A549 (cell line): Measurements from ENCODE around the gene YBX2. TPM values are rescaled to one million over a fixed set of nuclear protein-coding genes. Genes with fewer than 3 reads are reported as not detected.
"Not testable (repeated sequence)": the region's sequence is repeated elsewhere in the genome, so short reads cannot be mapped to it uniquely, and the experiment has no call there.

Source experiments
- ATAC-seq, 2 experiments: fragments of 200-7000 bp in 1 of 2; fragments of >200 bp in 1 of 2; cut with Nextera tagmentation in 1 of 2; cut with Tn5 transposase in 1 of 2; 3 replicates each; pipeline versions ENCODE4 v1.8.0 to v1.9.1; 2018 to 2020; ENCODE audit warnings: mild to moderate bottlenecking in 1 of 2, moderate library complexity in 1 of 2
- CTCF ChIA-PET: fragments of 300-600 bp; sonication (Branson Sonifier 250); formaldehyde crosslinking; extraction: SDS; loops from one replicate; lab custom pipeline; 2021; ENCODE audit warnings: antibody characterized with exemption, inconsistent platforms; lab: Yijun Ruan, JAX
- POLR2A ChIA-PET: fragments of 350-600 bp; formaldehyde crosslinking; extraction: SDS; loops from one replicate; lab custom pipeline; 2021; ENCODE audit warnings: antibody characterized with exemption, inconsistent platforms; lab: Yijun Ruan, JAX
- DNase-seq, 2 experiments: peaks; one replicate each; pipeline versions ENCODE4 v3.0.0 to v3.0.0-alpha.2; 2011 to 2016; ENCODE audit warnings: low read depth in 1 of 2, low spot score in 1 of 2
- FAIRE-seq: peaks from 2 replicates; lab custom pipeline; 2011; peaks lifted over from hg19 to GRCh38; lab: Jason Lieb, UNC
- H3K27ac ChIP-seq, 2 experiments: fragments of >200 bp; sonication (Bioruptor Twin); formaldehyde crosslinking; 3 replicates each; pipeline ENCODE4 v1.5.1; 2016 to 2017
- H3K4me1 ChIP-seq: fragments of >200 bp; sonication (Bioruptor Twin); formaldehyde crosslinking; 3 replicates; pipeline ENCODE4 v1.6.1; 2016
- H3K4me2 ChIP-seq: fragments of >200 bp; sonication (Bioruptor Twin); formaldehyde crosslinking; 3 replicates; pipeline ENCODE4 v1.6.1; 2016
- H3K4me3 ChIP-seq: fragments of >200 bp; sonication (Bioruptor Twin); formaldehyde crosslinking; 3 replicates; pipeline ENCODE4 v1.5.1; 2016
- H3K9me3 ChIP-seq: fragments of >200 bp; sonication (Bioruptor Twin); formaldehyde crosslinking; 3 replicates; pipeline ENCODE4 v1.6.1; 2016
- CBX8 ChIP-seq: fragments of 200-600 bp; sonication (generic); IDR thresholded peaks from 2 replicates; pipeline ENCODE4 v1.6.1; 2016
- CHD4 ChIP-seq: fragments of 200-600 bp; sonication (generic); IDR thresholded peaks from 2 replicates; pipeline ENCODE4 v1.6.1; 2016; ENCODE audit warnings: antibody characterized with exemption, mild to moderate bottlenecking, borderline replicate concordance
- CTCF ChIP-seq: fragments of >200 bp; sonication (Bioruptor Twin); formaldehyde crosslinking; IDR thresholded peaks from 3 replicates; pipeline ENCODE4 v1.5.1; 2016
- E2F6 ChIP-seq: IDR thresholded peaks from 2 replicates; pipeline ENCODE4 v1.6.1; 2012; ENCODE audit warnings: low read depth, borderline replicate concordance
- FOSB ChIP-seq: fragments of 250-450 bp; sonication (Bioruptor Pico); IDR thresholded peaks from 2 replicates; pipeline ENCODE4 v1.5.0; 2020; ENCODE audit warnings: mild to moderate bottlenecking, moderate library complexity
- FOXS1 ChIP-seq: fragments of 250-450 bp; sonication (Bioruptor Pico); IDR thresholded peaks from 2 replicates; pipeline ENCODE4 v1.5.0; 2020; ENCODE audit warnings: mild to moderate bottlenecking, moderate library complexity
- GATA3 ChIP-seq: IDR thresholded peaks from 2 replicates; pipeline ENCODE4 v1.6.1; 2012; ENCODE audit warnings: borderline replicate concordance
- HES2 ChIP-seq: fragments of >200 bp; sonication (Bioruptor Twin); formaldehyde crosslinking; IDR thresholded peaks from 2 replicates; pipeline ENCODE4 v1.6.1; 2016
- HEYL ChIP-seq: fragments of 250-450 bp; sonication (Bioruptor Pico); IDR thresholded peaks from 2 replicates; pipeline ENCODE4 v1.8.0; 2021; ENCODE audit warnings: mild to moderate bottlenecking, moderate library complexity
- HOXB13 ChIP-seq: fragments of 250-450 bp; sonication (Bioruptor Pico); IDR thresholded peaks from 2 replicates; pipeline ENCODE4 v1.5.0; 2020; ENCODE audit warnings: low read depth, mild to moderate bottlenecking, moderate library complexity
- KDM1A ChIP-seq: fragments of 200-600 bp; sonication (generic); IDR thresholded peaks from 2 replicates; pipeline ENCODE4 v1.6.1; 2016; ENCODE audit warnings: low read depth, mild to moderate bottlenecking
- KDM5A ChIP-seq: fragments of 200-600 bp; sonication (generic); IDR thresholded peaks from 2 replicates; pipeline ENCODE4 v1.6.1; 2016; ENCODE audit warnings: antibody characterized with exemption, mild to moderate bottlenecking
- PBX3 ChIP-seq: IDR thresholded peaks from 2 replicates; pipeline ENCODE4 v1.6.1; 2012
- PHF8 ChIP-seq: fragments of 200-600 bp; sonication (generic); IDR thresholded peaks from 2 replicates; pipeline ENCODE4 v1.6.1; 2016; ENCODE audit warnings: low read depth, mild to moderate bottlenecking, antibody characterized with exemption, moderate library complexity, borderline replicate concordance
- POLR2A ChIP-seq: IDR thresholded peaks from 2 replicates; pipeline ENCODE4 v1.6.1; 2012; ENCODE audit warnings: mild to moderate bottlenecking, low read length
- POLR2AphosphoS2 ChIP-seq: conservative IDR thresholded peaks from 2 replicates; pipeline ENCODE4 v1.6.1; 2012; ENCODE audit warnings: low read length, improper control_type of control experiment, inconsistent platforms
- RARB ChIP-seq: fragments of 250-450 bp; sonication (Bioruptor Pico); IDR thresholded peaks from 2 replicates; pipeline ENCODE4 v1.8.0; 2021; ENCODE audit warnings: mild to moderate bottlenecking, moderate library complexity
- RFX5 ChIP-seq: fragments of 450-650 bp; IDR thresholded peaks from 2 replicates; pipeline ENCODE4 v1.7.1; 2014; ENCODE audit warnings: antibody characterized with exemption, mild to moderate bottlenecking, moderate library complexity
- RNF2 ChIP-seq: fragments of 200-600 bp; sonication (generic); IDR thresholded peaks from 2 replicates; pipeline ENCODE4 v1.6.1; 2016; ENCODE audit warnings: low read depth, mild to moderate bottlenecking, antibody characterized with exemption, moderate library complexity, borderline replicate concordance
- SMC3 ChIP-seq: fragments of >200 bp; sonication (Bioruptor Twin); formaldehyde crosslinking; IDR thresholded peaks from 3 replicates; pipeline ENCODE4 v1.6.1; 2018; ENCODE audit warnings: inconsistent platforms
- TP53 ChIP-seq: fragments of 250-450 bp; sonication (Bioruptor Pico); IDR thresholded peaks from 2 replicates; pipeline ENCODE4 v1.5.0; 2021; ENCODE audit warnings: mild to moderate bottlenecking, moderate library complexity
- ZC3H11A ChIP-seq: fragments of 450-650 bp; IDR thresholded peaks from 2 replicates; pipeline ENCODE4 v1.6.1; 2014; ENCODE audit warnings: antibody characterized with exemption, mild to moderate bottlenecking
- ZFP36 ChIP-seq: fragments of 450-650 bp; IDR thresholded peaks from 2 replicates; pipeline ENCODE4 v1.6.1; 2014; ENCODE audit warnings: borderline replicate concordance; ENCODE audit not compliant: partially characterized antibody
- WGBS: methylation state at CpG from one replicate; pipeline ENCODE4 v1.1.6; 2017; ENCODE audit errors: missing lambda C conversion rate; 5-methylcytosine and 5-hydroxymethylcytosine counted together
- polyA plus RNA-seq, 4 experiments: library from polyadenylated mRNA; depleted of rRNA in 3 of 4; stranded (reverse); fragments of >200 nt; fragmentation: RNase III in 1 of 4; extraction: RNeasy Plus Mini Kit Qiagen cat#74134 plus additional on column Dnase treatment in 1 of 4; gene quantifications; 2 replicates in 3 of 4; 3 replicates in 1 of 4; pipeline ENCODE4 v1.2.3, GENCODE V29; 2011 to 2017

YBX2 gene
- polyA plus RNA-seq, 2 of the 4 experiments (the other 2 are of a cell fraction) = 0.36 to 0.61 TPM

- TF ChIP-seq SMC3 = no peak
- no peak for TF ChIP-seq CBX8
- 87% methylated on average over 5 of the region's 5 CpGs for WGBS
- no peaks in the 10 kb centered on the region for H3K9me3 ChIP-seq
- POLR2A ChIA-PET = no interaction called here
- no peak overlapping the region for H3K27ac ChIP-seq
- DNase-seq (no peak), ATAC-seq (no peak), FAIRE-seq (no peak)
- H3K4me1 ChIP-seq = peaks cover 23% of the 10 kb centered on the region
- H3K4me2 ChIP-seq = no peak overlapping the region
- CTCF ChIA-PET = interaction anchor here (1.0 to 7.5 kb wide), 3 partner anchors 10 to 50 kb away, joined by 3 to 66 read pairs (median 5); no protein-coding TSS in a partner anchor
- H3K4me3 ChIP-seq = no peak overlapping the region
Observed at GRCh38 chr17:7246779-7247178, 47.7 kb downstream of the YBX2 start.

- peak overlapping the region; percentile 97; the same call in 2 of the 3 replicates for H3K4me2 ChIP-seq
- not testable (repeated sequence) for DNase-seq, ATAC-seq, H3K4me3 ChIP-seq, H3K9me3 ChIP-seq, FAIRE-seq
- CTCF ChIA-PET = interaction anchor here (1.3 to 17.3 kb wide), 4 partner anchors 22 to 53 kb away, joined by 4 to 169 read pairs (median 35); partner anchors contain the start of genes ACADVL and DLG4
- peaks cover 24% of the 10 kb centered on the region for H3K4me1 ChIP-seq
- WGBS = 81% methylated on average over 10 of the region's 10 CpGs
- POLR2A ChIA-PET = interaction anchor here (2.9 kb wide), 1 partner anchor 7 kb away, joined by 15 read pairs; the partner anchor contains the start of genes CTDNEP1 and ELP5
- peak overlapping the region in 1 of 2 experiments; percentile 96; a peak in 1 of 6 replicates for H3K27ac ChIP-seq
Observed at GRCh38 chr17:7243838-7244237, 50.6 kb downstream of the YBX2 start.

- 54% methylated on average over 2 of the region's 2 CpGs for WGBS
- TF ChIP-seq TP53 = no peak
- TF ChIP-seq, all 56 proteins: peak for 0
- Histone ChIP-seq H3K27ac (peak overlapping the region; percentile 96 to 99), H3K4me2 (peak overlapping the region; percentile 97), H3K4me3 (peak overlapping the region; percentile 86), H3K4me1 (peaks cover 22% of the 10 kb centered on the region), H3K9me3 (no peaks in the 10 kb centered on the region)
- ChIA-PET CTCF (interaction anchor here (1.1 to 17.3 kb wide), 6 partner anchors 21 to 198 kb away, joined by 3 to 169 read pairs (median 4); partner anchors contain the start of genes ACADVL and DLG4), POLR2A (interaction anchor here (1.3 to 2.9 kb wide), 5 partner anchors 8 to 198 kb away, joined by 3 to 15 read pairs (median 6); partner anchors contain the start of genes ACADVL, CTDNEP1, DLG4 and DVL2)
- no peak for FAIRE-seq
- ATAC-seq = no peak
- no peak for DNase-seq
Observed at GRCh38 chr17:7243453-7243729, 51.0 kb downstream of the YBX2 start.

GRCh38 chr17:7242717-7243452 is 51.6 kb downstream of the YBX2 start:
- Histone ChIP-seq H3K4me3 (peak overlapping the region; percentile 86), H3K4me2 (peak overlapping the region; percentile 97), H3K9me3 (no peaks in the 10 kb centered on the region), H3K4me1 (peaks cover 22% of the 10 kb centered on the region), H3K27ac (peak overlapping the region; percentile 96 to 99)
- POLR2A ChIA-PET = interaction anchor here (1.0 to 2.9 kb wide), 6 partner anchors 8 to 207 kb away, joined by 3 to 15 read pairs (median 5); partner anchors contain the start of genes ACADVL, CTDNEP1, DLG4 and DVL2
- ATAC-seq (peak; percentile 37 to 56; a peak in 5 of 6 replicates), DNase-seq (peak; percentile 96 to 99), FAIRE-seq (peak; percentile 96)
- WGBS = 3% methylated on average over 48 of the region's 49 CpGs
- CTCF ChIA-PET = interaction anchor here (1.0 to 17.3 kb wide), 8 partner anchors 9 to 197 kb away, joined by 3 to 169 read pairs (median 6); partner anchors contain the start of genes ACADVL, CTDNEP1, DLG4 and ELP5
- TF ChIP-seq FOXS1 (CRISPR knock-in tag) (no peak), CTCF (no peak), HES2 (no peak), E2F6 (peak; percentile 70), CHD4 (no peak), PHF8 (0 out of 2 replicates have a peak, but pooled peaks have one; percentile 19), RARB (CRISPR knock-in tag) (0 out of 2 replicates have a peak, but pooled peaks have one; percentile 48), POLR2A (0 out of 2 replicates have a peak, but pooled peaks have one; percentile 20), HOXB13 (CRISPR knock-in tag) (no peak), ZFP36 (peak; percentile 24), POLR2AphosphoS2 (peak; percentile 65; the same call in 1 of the 2 replicates), TP53 (no peak; the same call in 1 of the 2 replicates), GATA3 (peak; percentile 57; the same call in 1 of the 2 replicates), KDM1A (no peak), SMC3 (peak; percentile 29; the same call in 2 of the 3 replicates), PBX3 (peak; percentile 99), ZC3H11A (no peak), FOSB (CRISPR knock-in tag) (peak; percentile 39; the same call in 1 of the 2 replicates), CBX8 (no peak), HEYL (CRISPR knock-in tag) (no peak), RFX5 (no peak; the same call in 1 of the 2 replicates), RNF2 (no peak), KDM5A (peak; percentile 74)
